HFFc6 (cell line): Measurements from ENCODE around the gene FAM89A. TPM values are rescaled to one million over a fixed set of nuclear protein-coding genes. Genes with fewer than 3 reads are reported as not detected.

Experiments
- DNase-seq: peaks from one replicate; pipeline ENCODE4 v3.0.0-alpha.2; 2018
- H3K27ac Mint-ChIP-seq: 2 replicates; pipeline ENCODE4 v1.8.0; 2020; ENCODE audit warnings: mild to moderate bottlenecking, mixed read lengths
- H3K27me3 Mint-ChIP-seq: 2 replicates; pipeline ENCODE4 v1.8.0; 2021; ENCODE audit warnings: mild to moderate bottlenecking, moderate library complexity, mixed read lengths; ENCODE audit not compliant: insufficient read depth
- H3K36me3 Mint-ChIP-seq: 2 replicates; pipeline ENCODE4 v1.8.0; 2021; ENCODE audit warnings: low read depth, mixed read lengths
- H3K4me1 Mint-ChIP-seq: 2 replicates; pipeline ENCODE4 v1.8.0; 2020; ENCODE audit warnings: low read depth, mixed read lengths
- H3K4me3 Mint-ChIP-seq: 2 replicates; pipeline ENCODE4 v1.8.0; 2020; ENCODE audit warnings: mild to moderate bottlenecking, moderate library complexity, mixed read lengths
- H3K9me3 Mint-ChIP-seq: 2 replicates; pipeline ENCODE4 v1.8.0; 2020; ENCODE audit warnings: mild to moderate bottlenecking, mixed read lengths
- total RNA-seq, 6 experiments: library from RNA; stranded (reverse); fragmentation: NEBNext Ultra II Directional; extraction: Animal tissue kit (Norgen Biotek cat#: 25700); gene quantifications; 2 replicates in 1 of 6; 3 replicates in 5 of 6; pipeline ENCODE4 v1.2.3, GENCODE V29; 2021
- TF ChIP-seq, protein P1 (sequence below): fragments of 200-600 bp; sonication (generic); IDR thresholded peaks from 2 replicates; pipeline ENCODE4 v1.5.0; 2021; ENCODE audit warnings: antibody characterized with exemption, mild to moderate bottlenecking

Gene FAM89A
- total RNA-seq, 6 experiments from 2014 or later: 2.4 to 3.7 (median 2.9) TPM

GRCh38 chr1:231000639-231001038 lies 39.4 kb downstream of the FAM89A start:
- Mint-ChIP-seq H3K9me3 (peaks cover 26% of the 10 kb centered on the region), H3K27ac (no peak overlapping the region), H3K36me3 (peaks cover 24% of the 10 kb centered on the region), H3K4me1 (no peaks in the 10 kb centered on the region), H3K27me3 (no peaks in the 10 kb centered on the region; the same call in 1 of the 2 replicates), H3K4me3 (no peak overlapping the region)
- TF ChIP-seq, protein P1, sequence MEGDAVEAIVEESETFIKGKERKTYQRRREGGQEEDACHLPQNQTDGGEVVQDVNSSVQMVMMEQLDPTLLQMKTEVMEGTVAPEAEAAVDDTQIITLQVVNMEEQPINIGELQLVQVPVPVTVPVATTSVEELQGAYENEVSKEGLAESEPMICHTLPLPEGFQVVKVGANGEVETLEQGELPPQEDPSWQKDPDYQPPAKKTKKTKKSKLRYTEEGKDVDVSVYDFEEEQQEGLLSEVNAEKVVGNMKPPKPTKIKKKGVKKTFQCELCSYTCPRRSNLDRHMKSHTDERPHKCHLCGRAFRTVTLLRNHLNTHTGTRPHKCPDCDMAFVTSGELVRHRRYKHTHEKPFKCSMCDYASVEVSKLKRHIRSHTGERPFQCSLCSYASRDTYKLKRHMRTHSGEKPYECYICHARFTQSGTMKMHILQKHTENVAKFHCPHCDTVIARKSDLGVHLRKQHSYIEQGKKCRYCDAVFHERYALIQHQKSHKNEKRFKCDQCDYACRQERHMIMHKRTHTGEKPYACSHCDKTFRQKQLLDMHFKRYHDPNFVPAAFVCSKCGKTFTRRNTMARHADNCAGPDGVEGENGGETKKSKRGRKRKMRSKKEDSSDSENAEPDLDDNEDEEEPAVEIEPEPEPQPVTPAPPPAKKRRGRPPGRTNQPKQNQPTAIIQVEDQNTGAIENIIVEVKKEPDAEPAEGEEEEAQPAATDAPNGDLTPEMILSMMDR: no peak
- no peak for DNase-seq

DNA sequence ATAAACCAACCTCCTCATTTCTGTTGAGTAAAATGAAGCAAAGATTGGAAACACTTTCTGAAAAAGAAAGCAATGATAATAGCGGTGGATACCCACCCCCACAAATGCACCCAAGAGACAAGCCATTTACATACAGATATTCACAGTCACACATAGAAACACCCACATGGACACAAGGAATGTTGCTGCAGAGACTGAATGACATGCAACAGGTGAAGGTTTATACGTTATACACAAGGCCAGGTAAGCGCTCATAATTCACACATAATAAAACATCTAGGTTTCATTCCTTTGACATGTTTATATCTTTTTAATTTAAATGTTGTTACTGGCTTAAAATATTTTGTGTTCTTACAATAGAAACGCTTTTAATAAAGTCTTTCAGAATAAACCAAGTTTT lies 39.9 kb downstream of the FAM89A start:
- H3K27ac Mint-ChIP-seq: no peak overlapping the region
- H3K27me3 Mint-ChIP-seq: no peaks in the 10 kb centered on the region; the same call in 1 of the 2 replicates
- no peak overlapping the region for H3K4me3 Mint-ChIP-seq
- H3K4me1 Mint-ChIP-seq: 0 out of 2 replicates have a peak, but pooled peaks cover under 1% of the 10 kb centered on the region
- H3K36me3 Mint-ChIP-seq: peaks cover 24% of the 10 kb centered on the region
- no peak for DNase-seq
- TF ChIP-seq, protein P1: no peak
- H3K9me3 Mint-ChIP-seq: peaks cover 22% of the 10 kb centered on the region

- H3K27me3 Mint-ChIP-seq: no peaks in the 10 kb centered on the region; the same call in 1 of the 2 replicates
- no peak overlapping the region for H3K27ac Mint-ChIP-seq
- H3K4me1 Mint-ChIP-seq: 0 out of 2 replicates have a peak, but pooled peaks cover 6% of the 10 kb centered on the region
- no peak overlapping the region for H3K4me3 Mint-ChIP-seq
- H3K36me3 Mint-ChIP-seq: peaks cover 14% of the 10 kb centered on the region
- no peaks in the 10 kb centered on the region for H3K9me3 Mint-ChIP-seq
- DNase-seq: no peak
- TF ChIP-seq, protein P1: no peak
Observed at GRCh38 chr1:230994860-230995259, 45.2 kb downstream of the FAM89A start.

GRCh38 chr1:230992100-230992774 lies 47.8 kb downstream of the FAM89A start:
- H3K4me1 Mint-ChIP-seq: peaks cover 11% of the 10 kb centered on the region
- H3K27me3 Mint-ChIP-seq: no peaks in the 10 kb centered on the region; the same call in 1 of the 2 replicates
- no peaks in the 10 kb centered on the region for H3K9me3 Mint-ChIP-seq
- H3K36me3 Mint-ChIP-seq: peaks cover 14% of the 10 kb centered on the region
- no peak for DNase-seq
- TF ChIP-seq, protein P1: no peak
- H3K4me3 Mint-ChIP-seq: no peak overlapping the region
- no peak overlapping the region; the same call in 1 of the 2 replicates for H3K27ac Mint-ChIP-seq

DNA sequence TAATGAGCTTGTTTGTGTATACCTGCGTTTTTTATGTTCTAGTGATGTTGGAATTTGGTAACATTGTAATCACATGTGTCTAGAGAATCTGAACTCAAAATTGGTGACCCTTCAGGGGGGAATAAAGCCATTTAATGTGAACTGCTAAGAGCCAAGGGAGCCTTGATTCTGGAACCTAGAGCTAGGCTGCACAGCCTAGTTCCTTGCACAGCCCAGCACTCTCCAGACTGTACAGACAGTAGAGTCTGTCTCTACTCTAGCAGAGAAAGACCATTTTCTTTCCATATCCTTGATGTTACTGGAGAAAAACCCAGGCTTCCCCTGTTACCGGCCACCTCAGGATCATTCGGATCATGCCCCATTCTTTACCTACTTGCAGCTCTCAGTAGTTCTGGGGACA lies 52.6 kb downstream of the FAM89A start:
- Mint-ChIP-seq H3K4me3 (peak overlapping the region; percentile 9; the same call in 1 of the 2 replicates), H3K9me3 (no peaks in the 10 kb centered on the region), H3K4me1 (peaks cover 17% of the 10 kb centered on the region), H3K36me3 (peaks cover 19% of the 10 kb centered on the region), H3K27ac (peak overlapping the region; percentile 80), H3K27me3 (no peaks in the 10 kb centered on the region; the same call in 1 of the 2 replicates)
- DNase-seq: no peak
- TF ChIP-seq, protein P1: no peak
